Measurements from ENCODE around the gene FGF11. TPM values are rescaled to one million over a fixed set of nuclear protein-coding genes. Genes with fewer than 3 reads are reported as not detected.
A peak's percentile ranks its signal among the peaks of the same experiment; 100 is the strongest.

FGF11 gene
- total and polyA plus RNA-seq, 2 of the 4 experiments (the other 2 are of a cell fraction): 0.18 to 1.1 TPM

DNA sequence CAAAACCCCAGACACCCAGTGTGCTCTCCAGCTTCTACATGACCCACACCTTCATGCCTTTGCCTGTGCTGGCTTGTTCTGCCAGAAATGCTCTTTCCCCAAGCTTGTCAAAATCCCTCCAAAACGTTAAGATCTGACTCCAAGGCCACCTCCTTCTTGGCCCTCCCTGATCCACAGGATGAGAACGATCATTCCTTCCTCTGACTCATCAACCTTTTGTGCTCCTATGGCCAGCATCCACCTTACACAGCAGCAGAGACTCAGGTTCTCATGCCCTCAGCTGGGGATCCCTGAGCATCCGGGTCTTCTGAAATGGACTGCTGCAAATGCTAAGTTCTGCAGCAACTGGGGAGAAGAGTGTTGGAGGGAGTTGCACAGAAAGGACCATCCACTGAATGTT lies 37.2 kb downstream of the FGF11 start:
- H2BK120ac ChIP-seq (ENCODE audit: low read depth, low read length): no peak overlapping the region
- H3K9ac ChIP-seq (ENCODE audit: low read depth, low read length): 0 out of 2 replicates have a peak overlapping the region, but pooled peaks have one; percentile 7
- no peak overlapping the region for H3K4me3 ChIP-seq (ENCODE audit: insufficient read depth, low read depth, low read length)
- CTCF ChIA-PET: interaction anchor here (2.2 kb wide), 1 partner anchor 39 kb away, joined by 10 read pairs; no protein-coding TSS in a partner anchor
- POLR2A ChIA-PET (ENCODE audit: unreplicated experiment): interaction anchor here (0.6 to 0.7 kb wide), 2 partner anchors 8 to 10 kb away, joined by 4 to 5 read pairs; no protein-coding TSS in a partner anchor
- H3K79me1 ChIP-seq (ENCODE audit: low read depth in 1 of 2, low read length in 2 of 2): peaks cover 5 to 69% of the 10 kb centered on the region in 2 experiments; a peak in 3 of 4 replicates
- no peak overlapping the region for H4K5ac ChIP-seq (ENCODE audit: low read depth, low read length)
- in situ Hi-C loops (cut with MboI; ENCODE audit: low sequenced_read_pairs) (no loop called here), intact Hi-C loops (cut with micrococcal nuclease) (no loop called here), dilution Hi-C loops (cut with HindIII; ENCODE audit: low sequenced_read_pairs, unreplicated experiment) (no loop called here)
- H3K56ac ChIP-seq (ENCODE audit: extremely low read depth, insufficient read depth, low read length): peak overlapping the region; percentile 40; the same call in 1 of the 2 replicates
- H3K18ac ChIP-seq (ENCODE audit: low read depth, low read length): no peak overlapping the region
- ATAC-seq (ENCODE audit: low read depth) (no peak), DNase-seq (peak; percentile 76)
- peak overlapping the region; percentile 93 for H3K4ac ChIP-seq (ENCODE audit: low read depth, low read length)
- H3K9me1 ChIP-seq (ENCODE audit: insufficient read depth, low read length): peaks cover 29% of the 10 kb centered on the region
- H4K20me1 ChIP-seq (ENCODE audit: insufficient read depth, low read length): peaks cover 68% of the 10 kb centered on the region
- no peak overlapping the region for H2AFZ ChIP-seq (replicated peaks; ENCODE audit: low read length, poor library complexity)
- H3K4me1 ChIP-seq (ENCODE audit: control insufficient read depth, insufficient read depth, low read length): peaks cover 22% of the 10 kb centered on the region
- peak; percentile 23; the same call in 1 of the 2 replicates for TF ChIP-seq FOS (IDR thresholded peaks at IDR 0.05; ENCODE audit: low read depth, low read length)
- TF ChIP-seq POLR2A (IDR thresholded peaks at IDR 0.05; ENCODE audit: low read depth, low read length): 0 out of 2 replicates have a peak, but pooled peaks have one; percentile 6
- no peak for TF ChIP-seq RAD21 (IDR thresholded peaks at IDR 0.05; ENCODE audit: low read length)
- peak overlapping the region; percentile 1; the same call in 1 of the 2 replicates for H3K4me2 ChIP-seq (ENCODE audit: low read depth, low read length)
- no peaks in the 10 kb centered on the region for H3K27me3 ChIP-seq (ENCODE audit: control insufficient read depth, insufficient read depth, low read length)
- WGBS, 2 experiments (ENCODE audit: extremely low coverage in 2 of 2, insufficient read length in 1 of 2): no CpG with 5 or more reads among the region's 3 CpGs
- H2BK15ac ChIP-seq (ENCODE audit: low read depth, low read length): no peak overlapping the region
- H2AK5ac ChIP-seq (ENCODE audit: low read depth, low read length): peak overlapping the region; percentile 89
- peak overlapping the region; percentile 45 for H2BK5ac ChIP-seq (ENCODE audit: low read depth, low read length, poor library complexity, severe bottlenecking)
- no TSS peak for BruUV-seq (replicated peaks)
- no peak overlapping the region for H2BK20ac ChIP-seq (ENCODE audit: low read depth, low read length)
- no peaks in the 10 kb centered on the region for H3K9me3 ChIP-seq (ENCODE audit: control insufficient read depth, insufficient read depth, low read length)
- peak overlapping the region; percentile 39; the same call in 1 of the 2 replicates for H3K23ac ChIP-seq (ENCODE audit: low read depth, low read length)
- peak overlapping the region; percentile 74 for H3K14ac ChIP-seq (replicated peaks; ENCODE audit: low read depth, low read length)
- H3K36me3 ChIP-seq (ENCODE audit: control insufficient read depth, insufficient read depth, low read length): peaks cover 5% of the 10 kb centered on the region; the same call in 1 of the 2 replicates
- H3K27ac ChIP-seq (ENCODE audit: insufficient read depth, low read length): peak overlapping the region; percentile 91; the same call in 1 of the 2 replicates
- H2AK9ac ChIP-seq (replicated peaks; ENCODE audit: low read depth, low read length, poor library complexity): peak overlapping the region; percentile 69
- peak overlapping the region; percentile 10; the same call in 1 of the 2 replicates for H4K91ac ChIP-seq (ENCODE audit: insufficient read depth, low read depth, low read length)
- no peak overlapping the region for H4K8ac ChIP-seq (ENCODE audit: low read depth in 2 of 2, low read length in 2 of 2)
